SJCRH30 (cell line): ENCODE measurements around the gene DMD. TPM values are rescaled to one million over a fixed set of nuclear protein-coding genes. Genes with fewer than 3 reads are reported as not detected.

Source experiments
- DNase-seq, 2 experiments: peaks; one replicate each; pipeline ENCODE4 v3.0.0-alpha.2; 2015 to 2020
- H3K27ac ChIP-seq: fragments of 250-450 bp; sonication (Bioruptor Pico); 2 replicates; pipeline ENCODE4 v1.5.1; 2020; ENCODE audit warnings: mild to moderate bottlenecking, moderate library complexity
- H3K27me3 ChIP-seq: fragments of 250-450 bp; sonication (Bioruptor Pico); 2 replicates; pipeline ENCODE4 v1.5.1; 2020; ENCODE audit warnings: mild to moderate bottlenecking, moderate library complexity
- H3K36me3 ChIP-seq: fragments of 250-450 bp; sonication (Bioruptor Pico); 2 replicates; pipeline ENCODE4 v1.5.1; 2020; ENCODE audit warnings: mild to moderate bottlenecking, moderate library complexity
- H3K4me1 ChIP-seq: fragments of 250-450 bp; sonication (Bioruptor Pico); 2 replicates; pipeline ENCODE4 v1.5.1; 2020; ENCODE audit warnings: mild to moderate bottlenecking, moderate library complexity
- H3K4me3 ChIP-seq: fragments of 250-450 bp; sonication (Bioruptor Pico); 2 replicates; pipeline ENCODE4 v1.5.1; 2020; ENCODE audit warnings: mild to moderate bottlenecking, moderate library complexity
- H3K9me3 ChIP-seq: fragments of 250-450 bp; sonication (Bioruptor Pico); replicated peaks from 2 replicates; pipeline ENCODE4 v1.5.1; 2020; ENCODE audit warnings: mild to moderate bottlenecking, moderate library complexity
- total RNA-seq: library from RNA; depleted of rRNA; stranded (reverse); fragments of >200 nt; shearing (Covaris generic); gene quantifications from 2 replicates; pipeline ENCODE4 v1.2.3, GENCODE V29; 2014

DMD gene
- total RNA-seq, 1 experiment from 2014 or later, result 94.8 TPM

- no peaks in the 10 kb centered on the region for H3K4me1 ChIP-seq
- no peaks in the 10 kb centered on the region for H3K27me3 ChIP-seq
- H3K9me3 ChIP-seq, result no peaks in the 10 kb centered on the region
- no peaks in the 10 kb centered on the region for H3K36me3 ChIP-seq
- no peak overlapping the region for H3K4me3 ChIP-seq
- H3K27ac ChIP-seq, result no peak overlapping the region
- no peak for DNase-seq
Measured at GRCh38 chrX:31243804-31244203, 1967.5 kb downstream of the DMD start.

GRCh38 chrX:31240982-31241381 lies 1970.4 kb downstream of the DMD start:
- Histone ChIP-seq H3K27me3 (no peaks in the 10 kb centered on the region), H3K4me1 (no peaks in the 10 kb centered on the region), H3K4me3 (no peak overlapping the region), H3K9me3 (no peaks in the 10 kb centered on the region), H3K36me3 (no peaks in the 10 kb centered on the region), H3K27ac (no peak overlapping the region)
- no peak for DNase-seq

- H3K9me3 ChIP-seq, result no peaks in the 10 kb centered on the region
- no peak for DNase-seq
- H3K4me3 ChIP-seq, result no peak overlapping the region
- no peaks in the 10 kb centered on the region for H3K4me1 ChIP-seq
- no peaks in the 10 kb centered on the region for H3K36me3 ChIP-seq
- H3K27ac ChIP-seq, result no peak overlapping the region
- H3K27me3 ChIP-seq, result no peaks in the 10 kb centered on the region
Measured at GRCh38 chrX:31237189-31237588, 1974.2 kb downstream of the DMD start.

- H3K4me3 ChIP-seq, result no peak overlapping the region
- H3K36me3 ChIP-seq, result no peaks in the 10 kb centered on the region
- DNase-seq, result no peak
- H3K9me3 ChIP-seq, result no peaks in the 10 kb centered on the region
- H3K27ac ChIP-seq, result no peak overlapping the region
- no peaks in the 10 kb centered on the region for H3K27me3 ChIP-seq
- no peaks in the 10 kb centered on the region for H3K4me1 ChIP-seq
Measured at GRCh38 chrX:31236231-31236630, 1975.1 kb downstream of the DMD start.

GRCh38 chrX:31233941-31234496 lies 1977.3 kb downstream of the DMD start:
- Histone ChIP-seq H3K36me3 (no peaks in the 10 kb centered on the region), H3K4me1 (no peaks in the 10 kb centered on the region), H3K9me3 (no peaks in the 10 kb centered on the region), H3K4me3 (no peak overlapping the region), H3K27me3 (no peaks in the 10 kb centered on the region), H3K27ac (no peak overlapping the region)
- no peak for DNase-seq

- Histone ChIP-seq H3K4me1 (no peaks in the 10 kb centered on the region), H3K9me3 (no peaks in the 10 kb centered on the region), H3K4me3 (no peak overlapping the region), H3K36me3 (no peaks in the 10 kb centered on the region), H3K27me3 (no peaks in the 10 kb centered on the region), H3K27ac (no peak overlapping the region)
- DNase-seq, result peak in 1 of 2 experiments; percentile 7
Measured at GRCh38 chrX:31232506-31232905, 1978.8 kb downstream of the DMD start.

- no peaks in the 10 kb centered on the region for H3K4me1 ChIP-seq
- H3K27me3 ChIP-seq, result no peaks in the 10 kb centered on the region
- H3K9me3 ChIP-seq, result no peaks in the 10 kb centered on the region
- H3K4me3 ChIP-seq, result no peak overlapping the region
- DNase-seq, result no peak
- no peak overlapping the region for H3K27ac ChIP-seq
- no peaks in the 10 kb centered on the region for H3K36me3 ChIP-seq
Measured at GRCh38 chrX:31228909-31229308, 1982.4 kb downstream of the DMD start.

GRCh38 chrX:31228415-31228832 lies 1982.9 kb downstream of the DMD start:
- no peaks in the 10 kb centered on the region for H3K27me3 ChIP-seq
- no peak overlapping the region for H3K27ac ChIP-seq
- no peaks in the 10 kb centered on the region for H3K9me3 ChIP-seq
- no peaks in the 10 kb centered on the region for H3K4me1 ChIP-seq
- H3K4me3 ChIP-seq, result no peak overlapping the region
- no peaks in the 10 kb centered on the region for H3K36me3 ChIP-seq
- DNase-seq, result no peak

GRCh38 chrX:31227250-31227649 lies 1984.1 kb downstream of the DMD start:
- H3K4me1 ChIP-seq, result no peaks in the 10 kb centered on the region
- no peak for DNase-seq
- no peaks in the 10 kb centered on the region for H3K27me3 ChIP-seq
- no peak overlapping the region for H3K4me3 ChIP-seq
- no peaks in the 10 kb centered on the region; the same call in 1 of the 2 replicates for H3K36me3 ChIP-seq
- no peak overlapping the region for H3K27ac ChIP-seq
- no peaks in the 10 kb centered on the region for H3K9me3 ChIP-seq

GRCh38 chrX:31225819-31226218 lies 1985.5 kb downstream of the DMD start:
- Histone ChIP-seq H3K4me3 (no peak overlapping the region), H3K27ac (no peak overlapping the region), H3K36me3 (no peaks in the 10 kb centered on the region; the same call in 1 of the 2 replicates), H3K4me1 (no peaks in the 10 kb centered on the region), H3K27me3 (no peaks in the 10 kb centered on the region), H3K9me3 (no peaks in the 10 kb centered on the region)
- DNase-seq, result no peak

- H3K36me3 ChIP-seq, result peaks cover 2% of the 10 kb centered on the region; the same call in 1 of the 2 replicates
- no peaks in the 10 kb centered on the region for H3K4me1 ChIP-seq
- H3K9me3 ChIP-seq, result no peaks in the 10 kb centered on the region
- H3K4me3 ChIP-seq, result no peak overlapping the region
- no peaks in the 10 kb centered on the region for H3K27me3 ChIP-seq
- no peak overlapping the region for H3K27ac ChIP-seq
- no peak for DNase-seq
Measured at GRCh38 chrX:31224381-31225012, 1986.9 kb downstream of the DMD start.

GRCh38 chrX:31223817-31224216 lies 1987.5 kb downstream of the DMD start:
- DNase-seq, result no peak
- Histone ChIP-seq H3K36me3 (peaks cover 2% of the 10 kb centered on the region; the same call in 1 of the 2 replicates), H3K27me3 (no peaks in the 10 kb centered on the region), H3K4me3 (no peak overlapping the region), H3K4me1 (no peaks in the 10 kb centered on the region), H3K9me3 (no peaks in the 10 kb centered on the region), H3K27ac (no peak overlapping the region)

GRCh38 chrX:31222946-31223345 lies 1988.4 kb downstream of the DMD start:
- H3K4me1 ChIP-seq, result no peaks in the 10 kb centered on the region
- DNase-seq, result no peak
- H3K4me3 ChIP-seq, result no peak overlapping the region
- no peaks in the 10 kb centered on the region for H3K27me3 ChIP-seq
- H3K36me3 ChIP-seq, result peaks cover 2% of the 10 kb centered on the region; the same call in 1 of the 2 replicates
- H3K27ac ChIP-seq, result no peak overlapping the region
- no peaks in the 10 kb centered on the region for H3K9me3 ChIP-seq

- no peak for DNase-seq
- Histone ChIP-seq H3K36me3 (peaks cover 2% of the 10 kb centered on the region; the same call in 1 of the 2 replicates), H3K27me3 (no peaks in the 10 kb centered on the region), H3K4me3 (no peak overlapping the region), H3K9me3 (no peaks in the 10 kb centered on the region), H3K27ac (no peak overlapping the region), H3K4me1 (no peaks in the 10 kb centered on the region)
Measured at GRCh38 chrX:31219174-31219573, 1992.2 kb downstream of the DMD start.

GRCh38 chrX:31217084-31217483 lies 1994.3 kb downstream of the DMD start:
- Histone ChIP-seq H3K36me3 (0 out of 2 replicates have a peak, but pooled peaks cover 2% of the 10 kb centered on the region), H3K27me3 (no peaks in the 10 kb centered on the region), H3K27ac (no peak overlapping the region), H3K9me3 (no peaks in the 10 kb centered on the region), H3K4me3 (no peak overlapping the region), H3K4me1 (no peaks in the 10 kb centered on the region)
- DNase-seq, result no peak
